ENCODE results near the gene MAFG. TPM values are rescaled to one million over a fixed set of nuclear protein-coding genes. Genes with fewer than 3 reads are reported as not detected.

MAFG gene
- total and polyA plus RNA-seq, 2 of the 13 experiments (the other 11 are each of a cell fraction or from before 2014, with no cell fraction given) = 14.5 to 20.0 TPM

GRCh38 chr17:81901167-81902022, 26.1 kb downstream of the MAFG start (continued):
- TF ChIP-seq ZNF879 (CRISPR knock-in tag; IDR thresholded peaks at IDR 0.05) = no peak
- TF ChIP-seq ZNF792 (CRISPR knock-in tag; IDR thresholded peaks at IDR 0.05) = no peak
- TF ChIP-seq ZNF563 (CRISPR knock-in tag; IDR thresholded peaks at IDR 0.05) = no peak
- no peak for TF ChIP-seq DNMT3B (CRISPR knock-in tag; conservative IDR thresholded peaks at IDR 0.05)
- TF ChIP-seq ZNF777 (CRISPR knock-in tag; IDR thresholded peaks at IDR 0.05) = no peak
- TF ChIP-seq SCMH1 (CRISPR knock-in tag; IDR thresholded peaks at IDR 0.05; ENCODE audit: borderline replicate concordance) = no peak
- no peak for TF ChIP-seq ZNF180 (CRISPR knock-in tag; IDR thresholded peaks at IDR 0.05; ENCODE audit: borderline replicate concordance, low read depth)
- TF ChIP-seq DR1 (CRISPR knock-in tag; IDR thresholded peaks at IDR 0.05) = no peak
- no peak for TF ChIP-seq IRX3 (CRISPR knock-in tag; IDR thresholded peaks at IDR 0.05; ENCODE audit: borderline replicate concordance, low read depth)
- no peak for TF ChIP-seq SKIL (CRISPR knock-in tag; IDR thresholded peaks at IDR 0.05; ENCODE audit: borderline replicate concordance)
- 0 out of 2 replicates have a peak, but pooled peaks have one; percentile 25 for TF ChIP-seq ZBTB7B (CRISPR knock-in tag; IDR thresholded peaks at IDR 0.05)
- no peak for TF ChIP-seq ETV6 (CRISPR knock-in tag; conservative IDR thresholded peaks at IDR 0.05)
- TF ChIP-seq AFF4 (CRISPR knock-in tag; IDR thresholded peaks at IDR 0.05) = no peak
- TF ChIP-seq ZBTB33 (CRISPR knock-in tag; IDR thresholded peaks at IDR 0.05) = 0 out of 2 replicates have a peak, but pooled peaks have one; percentile 68
- no peak for TF ChIP-seq HNRNPK (IDR thresholded peaks at IDR 0.05; ENCODE audit: low read depth, low read length, poor library complexity, severe bottlenecking)
- TF ChIP-seq ZNF724P (CRISPR knock-in tag; IDR thresholded peaks at IDR 0.05; ENCODE audit: borderline replicate concordance) = peak; percentile 55; the same call in 1 of the 2 replicates
- no peak for TF ChIP-seq ZNF432 (CRISPR knock-in tag; IDR thresholded peaks at IDR 0.05; ENCODE audit: borderline replicate concordance)
- TF ChIP-seq ZBTB44 (CRISPR knock-in tag; IDR thresholded peaks at IDR 0.05) = no peak

Measured in HepG2 (cell line).